ENCODE data around the gene HNRNPA1L2.
"Not testable (repeated sequence)": the region's sequence is repeated elsewhere in the genome, so short reads cannot be mapped to it uniquely, and the experiment has no call there.

The HNRNPA1L2 gene

DNA sequence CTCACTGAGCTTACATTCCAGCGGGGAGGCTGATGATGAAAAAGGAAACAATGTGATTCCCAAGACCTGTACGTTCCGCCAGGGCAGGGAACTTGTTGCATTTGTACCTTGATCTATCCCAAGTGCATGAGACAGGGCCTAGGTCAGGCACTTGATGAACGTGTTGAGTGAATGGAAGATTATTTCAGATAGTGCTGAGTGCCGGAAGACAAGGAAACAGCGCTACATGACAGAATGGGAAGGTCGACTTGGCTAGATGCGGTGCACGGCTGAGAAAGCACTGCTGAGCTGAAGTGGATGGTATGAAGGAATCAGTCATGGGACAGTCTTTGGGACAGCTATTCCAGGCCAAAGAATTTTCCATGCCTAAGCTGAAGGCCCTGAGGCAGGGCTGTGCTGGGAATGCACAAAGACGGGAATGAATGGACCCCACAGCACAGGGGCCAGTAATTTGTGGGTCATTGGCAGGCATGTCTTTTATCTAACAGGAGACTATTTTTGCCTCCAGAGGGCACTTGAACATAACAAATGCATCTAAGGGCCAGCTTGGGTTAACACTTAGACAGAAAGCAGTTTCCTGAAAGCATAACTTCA, 33.1 kb upstream of the HNRNPA1L2 start:
- H3K79me2 ChIP-seq (ENCODE audit: control insufficient read depth, insufficient read depth, low read length); H3K79me1 ChIP-seq (ENCODE audit: low read length); H2BK120ac ChIP-seq (ENCODE audit: low read depth, low read length); H3K4me1 ChIP-seq (ENCODE audit: control insufficient read depth, low read depth, low read length); H3K23ac ChIP-seq (ENCODE audit: low read length); H4K8ac ChIP-seq (ENCODE audit: low read depth, low read length); H3K4me2 ChIP-seq (ENCODE audit: low read length); H3K4me3 ChIP-seq (ENCODE audit: low read length); H3K27me3 ChIP-seq (ENCODE audit: insufficient read depth, low read length, poor library complexity); H3K18ac ChIP-seq (ENCODE audit: low read length); H3K36me3 ChIP-seq (ENCODE audit: control insufficient read depth, insufficient read depth, low read length); H3K4ac ChIP-seq (ENCODE audit: low read depth, low read length); H4K5ac ChIP-seq (ENCODE audit: low read length); H2BK5ac ChIP-seq (ENCODE audit: low read length); H2AK5ac ChIP-seq (ENCODE audit: low read length); H3K27ac ChIP-seq (ENCODE audit: low read depth, low read length); H2BK15ac ChIP-seq (replicated peaks; ENCODE audit: low read depth); H3K56ac ChIP-seq (ENCODE audit: low read length); H3K9ac ChIP-seq (ENCODE audit: low read length): not testable (repeated sequence)
- DNase-seq, result peak; percentile 59
- no CpG with 5 or more reads among the region's 10 CpGs for whole genome bisulfite sequencing (ENCODE audit: extremely low coverage, insufficient coverage, low lambda C conversion rate)

GRCh38 chr13:52610158-52610557, 32.1 kb upstream of the HNRNPA1L2 start:
- H2BK120ac ChIP-seq (ENCODE audit: low read depth, low read length); H3K4me3 ChIP-seq (ENCODE audit: low read length); H4K8ac ChIP-seq (ENCODE audit: low read depth, low read length); H4K5ac ChIP-seq (ENCODE audit: low read length); DNase-seq; H3K4ac ChIP-seq (ENCODE audit: low read depth, low read length); H3K27me3 ChIP-seq (ENCODE audit: insufficient read depth, low read length, poor library complexity); H3K23ac ChIP-seq (ENCODE audit: low read length); H3K9ac ChIP-seq (ENCODE audit: low read length); H3K4me2 ChIP-seq (ENCODE audit: low read length); H3K4me1 ChIP-seq (ENCODE audit: control insufficient read depth, low read depth, low read length); H2BK15ac ChIP-seq (replicated peaks; ENCODE audit: low read depth); H2AK5ac ChIP-seq (ENCODE audit: low read length); H3K18ac ChIP-seq (ENCODE audit: low read length); H3K36me3 ChIP-seq (ENCODE audit: control insufficient read depth, insufficient read depth, low read length); H3K27ac ChIP-seq (ENCODE audit: low read depth, low read length); H3K79me1 ChIP-seq (ENCODE audit: low read length); H2BK5ac ChIP-seq (ENCODE audit: low read length); H3K56ac ChIP-seq (ENCODE audit: low read length); H3K79me2 ChIP-seq (ENCODE audit: control insufficient read depth, insufficient read depth, low read length): not testable (repeated sequence)
- WGBS (ENCODE audit: extremely low coverage, insufficient coverage, low lambda C conversion rate), result no CpG with 5 or more reads among the region's 5 CpGs

DNA sequence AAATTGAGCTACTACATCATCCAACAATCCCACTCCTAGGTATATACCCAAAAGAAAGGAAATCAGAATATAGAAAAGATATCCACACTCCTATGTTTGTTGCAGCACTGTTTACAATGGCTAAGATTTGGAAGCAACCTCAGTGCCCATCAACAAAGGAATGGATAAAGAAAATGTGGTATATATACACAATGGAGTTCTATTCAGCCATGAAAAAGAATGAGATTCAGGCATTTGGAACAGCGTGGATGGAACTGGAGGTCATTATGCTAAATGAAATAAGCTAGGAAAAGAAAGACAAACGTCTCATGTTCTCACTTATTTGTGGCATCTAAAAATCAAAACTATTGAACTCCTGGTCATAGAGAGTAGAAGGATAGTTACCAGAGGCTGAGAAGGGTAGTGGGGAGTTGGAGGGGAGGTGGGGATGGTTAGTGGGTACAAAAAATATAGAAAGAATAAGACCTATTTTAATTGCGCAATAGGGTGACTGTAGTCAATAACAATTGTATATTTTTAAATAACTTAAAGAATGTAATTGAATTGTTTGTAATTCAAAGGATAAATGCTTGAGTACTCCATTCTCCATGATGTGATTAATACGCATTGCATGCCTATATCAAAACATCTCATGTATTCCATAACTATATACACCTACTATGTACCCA, 27.0 kb upstream of the HNRNPA1L2 start:
- H3K79me1 ChIP-seq (ENCODE audit: low read length), result peaks cover 3% of the 10 kb centered on the region
- H2BK120ac ChIP-seq (ENCODE audit: low read depth, low read length), result no peak overlapping the region
- H3K4ac ChIP-seq (ENCODE audit: low read depth, low read length), result no peak overlapping the region
- no CpG with 5 or more reads among the region's 4 CpGs for WGBS (ENCODE audit: extremely low coverage, insufficient coverage, low lambda C conversion rate)
- no peak overlapping the region for H2BK5ac ChIP-seq (ENCODE audit: low read length)
- H3K79me2 ChIP-seq (ENCODE audit: control insufficient read depth, insufficient read depth, low read length), result no peaks in the 10 kb centered on the region
- H2BK15ac ChIP-seq (replicated peaks; ENCODE audit: low read depth), result no peak overlapping the region
- no peak overlapping the region for H2AK5ac ChIP-seq (ENCODE audit: low read length)
- no peak overlapping the region for H3K4me2 ChIP-seq (ENCODE audit: low read length)
- no peak for DNase-seq
- H3K4me3 ChIP-seq (ENCODE audit: low read length), result no peak overlapping the region
- no peak overlapping the region for H3K27ac ChIP-seq (ENCODE audit: low read depth, low read length)
- H4K8ac ChIP-seq (ENCODE audit: low read depth, low read length), result no peak overlapping the region
- no peak overlapping the region for H3K9ac ChIP-seq (ENCODE audit: low read length)
- H4K5ac ChIP-seq (ENCODE audit: low read length), result no peak overlapping the region
- H3K23ac ChIP-seq (ENCODE audit: low read length), result no peak overlapping the region
- no peak overlapping the region for H3K18ac ChIP-seq (ENCODE audit: low read length)
- no peaks in the 10 kb centered on the region for H3K36me3 ChIP-seq (ENCODE audit: control insufficient read depth, insufficient read depth, low read length)
- H3K27me3 ChIP-seq (ENCODE audit: insufficient read depth, low read length, poor library complexity), result no peaks in the 10 kb centered on the region
- peaks cover 1% of the 10 kb centered on the region for H3K4me1 ChIP-seq (ENCODE audit: control insufficient read depth, low read depth, low read length)
- no peak overlapping the region for H3K56ac ChIP-seq (ENCODE audit: low read length)

- Histone ChIP-seq H3K4ac (ENCODE audit: low read depth, low read length) (no peak overlapping the region), H2BK120ac (ENCODE audit: low read depth, low read length) (no peak overlapping the region), H2BK15ac (replicated peaks; ENCODE audit: low read depth) (no peak overlapping the region), H3K56ac (ENCODE audit: low read length) (no peak overlapping the region), H3K4me3 (ENCODE audit: low read length) (no peak overlapping the region), H3K4me2 (ENCODE audit: low read length) (no peak overlapping the region), H3K9ac (ENCODE audit: low read length) (no peak overlapping the region), H3K18ac (ENCODE audit: low read length) (no peak overlapping the region), H3K79me1 (ENCODE audit: low read length) (peaks cover 5% of the 10 kb centered on the region), H3K4me1 (ENCODE audit: control insufficient read depth, low read depth, low read length) (peaks cover 1% of the 10 kb centered on the region), H3K27me3 (ENCODE audit: insufficient read depth, low read length, poor library complexity) (no peaks in the 10 kb centered on the region), H4K5ac (ENCODE audit: low read length) (no peak overlapping the region), H2BK5ac (ENCODE audit: low read length) (no peak overlapping the region), H2AK5ac (ENCODE audit: low read length) (no peak overlapping the region), H3K36me3 (ENCODE audit: control insufficient read depth, insufficient read depth, low read length) (no peaks in the 10 kb centered on the region), H3K23ac (ENCODE audit: low read length) (no peak overlapping the region), H3K27ac (ENCODE audit: low read depth, low read length) (no peak overlapping the region), H3K79me2 (ENCODE audit: control insufficient read depth, insufficient read depth, low read length) (no peaks in the 10 kb centered on the region), H4K8ac (ENCODE audit: low read depth, low read length) (no peak overlapping the region)
- WGBS (ENCODE audit: extremely low coverage, insufficient coverage, low lambda C conversion rate), result no CpG with 5 or more reads among the region's 5 CpGs
- no peak for DNase-seq
Measured at GRCh38 chr13:52615812-52616211, 26.4 kb upstream of the HNRNPA1L2 start.

- Histone ChIP-seq H3K56ac (ENCODE audit: low read length) (peak overlapping the region; percentile 92), H3K27me3 (ENCODE audit: insufficient read depth, low read length, poor library complexity) (no peaks in the 10 kb centered on the region), H3K79me2 (ENCODE audit: control insufficient read depth, insufficient read depth, low read length) (no peaks in the 10 kb centered on the region), H3K36me3 (ENCODE audit: control insufficient read depth, insufficient read depth, low read length) (no peaks in the 10 kb centered on the region), H3K9ac (ENCODE audit: low read length) (peak overlapping the region; percentile 89), H3K23ac (ENCODE audit: low read length) (no peak overlapping the region), H3K4me2 (ENCODE audit: low read length) (peak overlapping the region; percentile 77), H2BK5ac (ENCODE audit: low read length) (no peak overlapping the region), H3K4me1 (ENCODE audit: control insufficient read depth, low read depth, low read length) (peaks cover 1% of the 10 kb centered on the region), H2BK15ac (replicated peaks; ENCODE audit: low read depth) (no peak overlapping the region), H4K8ac (ENCODE audit: low read depth, low read length) (no peak overlapping the region), H3K4ac (ENCODE audit: low read depth, low read length) (no peak overlapping the region), H3K79me1 (ENCODE audit: low read length) (peaks cover 5% of the 10 kb centered on the region), H2BK120ac (ENCODE audit: low read depth, low read length) (no peak overlapping the region), H3K27ac (ENCODE audit: low read depth, low read length) (no peak overlapping the region), H4K5ac (ENCODE audit: low read length) (no peak overlapping the region), H3K4me3 (ENCODE audit: low read length) (peak overlapping the region; percentile 97), H3K18ac (ENCODE audit: low read length) (no peak overlapping the region), H2AK5ac (ENCODE audit: low read length) (no peak overlapping the region)
- DNase-seq, result peak; percentile 92
- no CpG with 5 or more reads among the region's 51 CpGs for WGBS (ENCODE audit: extremely low coverage, insufficient coverage, low lambda C conversion rate)
Measured at GRCh38 chr13:52617070-52618060, 24.9 kb upstream of the HNRNPA1L2 start.
